HG02840 (cell line): ENCODE measurements around the gene FAM169A.
"Not testable (repeated sequence)": the region's sequence is repeated elsewhere in the genome, so short reads cannot be mapped to it uniquely, and the experiment has no call there.

Source experiments
- ATAC-seq: cut with Tn5 transposase; IDR thresholded peaks from one replicate; pipeline ENCODE4 v1.9.1; 2021; ENCODE audit warnings: mild to moderate bottlenecking, moderate library complexity, moderate number of reproducible peaks; ENCODE audit not compliant: unreplicated experiment, low FRiP score

Gene FAM169A

DNA sequence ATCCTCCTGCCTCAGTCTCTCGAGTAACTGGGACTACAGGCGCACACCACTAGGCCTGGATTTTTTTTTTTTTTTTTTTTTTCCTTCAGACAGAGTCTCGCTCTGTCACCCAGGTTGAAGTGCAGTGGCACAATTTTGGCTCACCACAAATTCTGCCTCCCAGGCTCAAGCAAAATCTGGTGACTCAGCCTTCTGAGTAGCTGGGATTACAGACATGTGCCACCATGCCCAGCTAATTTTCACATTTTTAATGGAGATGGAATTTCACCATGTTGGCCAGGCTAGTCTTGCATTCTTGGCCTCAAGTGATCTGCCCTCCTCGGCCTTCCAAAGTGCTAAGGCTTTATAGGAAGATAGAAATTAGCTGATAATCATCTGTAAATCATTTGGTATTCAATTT lies 55.3 kb downstream of the FAM169A start:
- ATAC-seq = no peak

DNA sequence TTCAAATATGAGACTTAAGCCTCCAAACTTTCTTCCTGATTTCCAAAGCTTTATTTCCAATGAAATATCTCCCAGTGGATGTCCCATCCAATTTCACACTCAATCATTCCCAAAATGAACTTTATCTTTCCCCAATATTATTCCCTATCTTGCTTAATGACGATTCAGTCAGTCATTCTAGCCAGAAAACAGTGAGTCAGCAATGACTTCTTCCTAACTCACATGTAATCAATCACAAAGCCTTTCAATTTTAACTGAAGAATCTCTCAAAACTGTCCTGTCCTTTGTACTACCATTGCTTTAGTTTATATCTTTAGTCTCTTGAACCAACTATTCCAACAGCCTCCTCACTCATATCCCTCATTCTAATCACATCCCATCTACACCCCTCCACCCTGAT lies 64.2 kb downstream of the FAM169A start:
- ATAC-seq = no peak

DNA sequence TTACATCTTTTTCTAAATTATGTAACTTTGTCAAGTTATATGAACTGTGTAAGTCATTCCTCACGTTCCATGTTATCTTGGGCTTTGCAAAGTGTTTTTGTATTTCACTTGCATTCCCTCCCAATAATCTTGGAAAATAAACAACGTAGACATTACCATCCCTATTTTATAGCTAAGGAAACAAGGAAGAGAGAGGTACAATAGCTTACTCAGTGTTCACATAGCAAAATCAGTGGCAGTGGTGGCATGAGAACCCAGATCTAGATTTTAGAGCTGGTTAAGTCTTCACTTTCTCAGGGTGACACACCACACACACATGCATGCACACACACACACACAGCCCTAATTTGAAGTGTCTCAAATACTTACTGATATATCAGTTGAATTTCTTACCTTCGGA lies 65.0 kb downstream of the FAM169A start:
- no peak for ATAC-seq

DNA sequence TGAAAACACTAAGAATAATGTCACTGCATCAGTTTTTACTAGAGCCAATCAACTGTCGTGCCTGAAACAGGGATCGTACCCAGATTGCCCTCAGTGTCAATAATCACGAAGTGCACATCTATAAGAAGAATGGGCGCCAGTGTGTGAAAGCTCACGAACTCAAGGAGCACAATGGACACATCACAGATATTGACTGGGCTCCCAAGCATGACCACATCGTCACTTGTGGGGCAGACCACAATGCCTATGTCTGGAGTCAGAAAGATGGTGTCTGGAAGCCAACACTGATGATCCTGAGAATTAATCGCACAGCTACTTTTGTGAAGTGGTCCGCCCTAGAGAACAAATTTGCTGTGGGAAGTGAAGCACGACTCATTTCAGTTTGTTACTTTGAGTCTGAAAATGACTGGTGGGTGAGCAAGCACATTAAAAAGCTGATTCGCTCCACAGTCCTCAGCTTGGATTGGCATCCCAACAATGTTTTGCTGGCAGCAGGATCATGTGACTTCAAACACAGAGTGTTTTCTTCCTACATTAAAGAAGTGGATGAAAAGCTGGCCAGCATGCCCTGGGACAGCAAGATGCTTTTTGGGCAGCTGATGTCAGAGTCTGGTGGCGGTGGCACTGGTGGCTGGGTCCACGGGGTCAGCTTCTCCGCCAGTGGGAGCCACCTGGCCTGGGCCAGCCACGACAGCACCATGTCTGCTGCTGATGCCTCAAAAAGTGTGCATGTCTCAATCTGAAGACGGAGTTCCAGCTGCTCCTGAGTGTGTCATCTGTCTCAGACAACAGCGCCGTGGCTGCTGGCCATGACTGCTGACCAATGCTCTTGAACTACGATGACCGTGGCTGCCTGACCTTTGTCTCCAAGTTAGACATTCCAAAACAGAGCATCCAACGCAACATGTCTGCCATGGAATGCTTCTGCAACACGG lies 66.9 kb downstream of the FAM169A start:
- no peak for ATAC-seq

DNA sequence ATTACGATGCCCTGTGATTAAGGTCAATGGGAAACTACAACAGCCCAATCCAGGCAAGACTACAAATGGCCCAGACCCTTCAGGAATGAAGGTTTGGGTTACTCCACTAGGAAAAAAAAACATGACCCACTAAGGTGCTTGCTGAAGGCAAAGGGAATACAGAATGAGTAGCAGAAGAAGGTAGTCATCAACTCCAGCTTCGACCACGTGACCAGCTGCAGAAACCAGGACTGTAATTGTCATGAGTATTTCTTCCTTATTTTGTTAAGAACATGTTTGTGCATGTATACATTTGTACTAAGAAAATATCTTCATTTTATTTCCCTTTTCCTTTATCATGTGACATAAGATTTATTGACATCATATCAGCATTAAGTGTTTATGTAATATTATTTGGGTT lies 74.5 kb downstream of the FAM169A start:
- ATAC-seq = not testable (repeated sequence)

DNA sequence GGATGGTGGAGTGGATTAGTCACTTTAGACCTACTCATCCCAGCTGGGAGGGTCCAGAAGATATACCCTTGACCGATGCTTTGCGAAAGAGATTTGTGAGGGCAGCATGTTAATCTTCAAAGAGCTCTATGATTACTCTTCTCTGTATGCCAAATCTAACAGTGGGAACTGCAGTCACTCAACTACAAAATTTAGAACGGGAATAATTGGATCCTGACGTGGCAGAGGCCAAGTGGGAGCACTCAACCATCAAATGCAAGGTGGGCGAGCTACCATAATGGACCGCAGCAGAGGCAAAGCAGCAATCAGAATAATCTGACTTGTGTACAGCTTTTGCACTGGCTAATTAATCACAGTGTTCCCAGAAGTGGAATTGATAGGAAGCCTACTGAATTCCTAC lies 78.8 kb downstream of the FAM169A start:
- no peak for ATAC-seq

DNA sequence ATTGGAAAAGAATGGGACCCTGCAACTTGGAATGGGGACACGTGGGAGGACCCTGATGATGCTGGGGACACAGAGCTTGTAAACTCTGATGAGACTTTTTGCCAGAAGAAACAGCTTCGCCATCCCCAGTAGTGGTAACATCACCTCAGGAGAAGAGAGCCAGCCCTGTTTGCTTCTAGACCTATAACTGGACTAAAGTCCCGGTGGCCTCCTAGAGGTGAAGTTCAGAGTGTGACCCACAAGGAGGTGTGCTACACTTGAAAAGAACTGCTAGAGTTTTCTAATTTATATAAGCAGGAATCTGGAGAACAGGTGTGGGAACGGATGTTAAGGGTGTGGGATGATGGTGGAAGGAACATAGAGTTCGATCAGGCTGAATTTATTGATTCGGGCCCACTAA lies 79.3 kb downstream of the FAM169A start:
- ATAC-seq = no peak

DNA sequence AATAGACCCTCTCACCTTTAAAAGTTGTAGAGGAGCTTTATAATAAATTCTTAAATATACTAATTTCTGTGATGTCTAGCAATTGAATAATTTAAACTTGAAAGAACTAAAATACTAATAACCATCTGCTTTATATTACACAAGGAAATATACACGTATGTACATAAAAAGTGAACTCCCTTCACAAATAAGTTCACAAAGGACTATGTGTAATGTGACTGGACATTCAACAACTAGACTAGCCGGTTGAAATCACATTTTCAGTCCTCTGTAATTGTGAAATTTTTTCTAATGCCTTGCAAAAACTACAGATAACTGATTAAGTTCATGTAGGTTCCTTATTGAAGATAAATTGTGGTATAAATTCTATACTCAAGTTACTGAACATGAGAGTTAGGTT lies 87.6 kb downstream of the FAM169A start:
- no peak for ATAC-seq

DNA sequence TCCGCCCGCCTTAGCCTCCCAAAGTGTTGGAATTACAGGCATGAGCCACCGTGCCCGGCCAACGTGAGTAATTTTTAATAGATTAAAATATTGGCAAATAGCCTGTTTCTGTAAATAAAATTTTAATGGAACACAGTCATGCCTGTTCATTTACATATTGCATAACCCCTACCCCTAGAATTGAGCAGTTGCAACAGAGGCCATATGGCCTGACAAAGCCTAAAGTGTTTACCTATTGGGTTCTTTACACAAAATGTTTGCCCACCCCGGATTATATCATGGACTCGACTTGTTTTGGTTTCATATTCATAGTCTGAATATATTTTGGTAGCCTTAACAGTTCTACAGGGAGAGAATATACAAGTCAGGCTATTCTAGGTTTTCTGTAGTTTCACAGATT lies 93.8 kb downstream of the FAM169A start:
- ATAC-seq = no peak

DNA sequence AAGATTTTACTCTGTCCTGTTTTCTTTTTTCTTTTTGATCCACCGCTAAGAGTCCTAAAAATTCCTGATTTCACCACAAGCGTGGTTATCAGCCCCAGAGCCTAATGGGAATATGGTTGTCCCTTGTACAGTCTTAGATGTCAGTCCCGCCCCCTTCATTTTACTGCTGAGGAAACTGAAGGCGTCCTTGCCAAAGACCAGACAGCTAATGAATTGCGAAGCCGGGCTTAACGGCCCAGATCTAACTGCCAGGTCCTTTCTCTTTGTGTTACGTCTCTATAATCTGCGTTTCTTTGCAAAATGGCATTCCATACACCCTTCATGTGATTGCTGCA lies 98.6 kb downstream of the FAM169A start:
- peak; percentile 8 for ATAC-seq

DNA sequence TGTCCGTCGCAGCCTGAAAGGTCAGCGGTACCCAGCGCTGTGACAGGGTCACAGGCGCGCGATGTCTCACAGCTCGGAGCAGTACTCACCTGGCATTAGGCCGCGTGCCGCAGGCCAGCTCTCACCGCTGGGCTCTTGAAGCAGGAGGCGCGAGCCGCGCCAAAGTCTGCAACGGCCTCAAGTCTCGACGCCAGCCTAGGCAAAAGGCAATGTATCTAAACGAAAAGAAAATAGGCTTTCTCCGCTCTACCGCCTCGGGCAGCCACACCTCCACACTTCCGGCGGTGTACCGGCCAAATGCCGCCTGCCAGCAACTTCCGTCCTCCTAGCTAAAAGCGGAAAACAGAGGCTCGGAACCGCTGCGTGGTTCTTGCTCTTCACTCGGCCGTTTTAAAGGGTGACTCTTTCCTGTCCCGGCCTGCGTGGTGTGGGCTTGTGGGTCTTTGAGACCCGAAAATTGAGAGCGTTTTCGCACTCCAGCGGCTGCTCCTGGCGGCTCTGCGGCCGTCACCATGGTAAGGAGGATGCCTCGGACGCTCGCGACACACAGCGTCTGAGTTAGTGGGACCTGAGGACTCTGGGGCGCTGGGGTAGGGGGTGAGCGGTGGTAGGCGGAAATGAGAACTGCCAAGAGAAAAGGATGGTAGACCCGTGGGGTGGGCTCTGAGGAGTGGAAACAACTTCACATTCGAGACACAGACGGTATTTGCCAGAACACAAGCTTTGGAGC lies 99.2 kb downstream of the FAM169A start, which contains the start of the genes GFM2 and NSA2:
Gene GFM2 (minus strand): TSS at position 269 of the 730 bp plus-strand sequence. CDS start 3,375 bp downstream, outside the sequence.
Gene NSA2 (plus strand): TSS at position 401 of the 730 bp plus-strand sequence. CDS start 112 bp downstream, at position 513.
- peak; percentile 89 for ATAC-seq

DNA sequence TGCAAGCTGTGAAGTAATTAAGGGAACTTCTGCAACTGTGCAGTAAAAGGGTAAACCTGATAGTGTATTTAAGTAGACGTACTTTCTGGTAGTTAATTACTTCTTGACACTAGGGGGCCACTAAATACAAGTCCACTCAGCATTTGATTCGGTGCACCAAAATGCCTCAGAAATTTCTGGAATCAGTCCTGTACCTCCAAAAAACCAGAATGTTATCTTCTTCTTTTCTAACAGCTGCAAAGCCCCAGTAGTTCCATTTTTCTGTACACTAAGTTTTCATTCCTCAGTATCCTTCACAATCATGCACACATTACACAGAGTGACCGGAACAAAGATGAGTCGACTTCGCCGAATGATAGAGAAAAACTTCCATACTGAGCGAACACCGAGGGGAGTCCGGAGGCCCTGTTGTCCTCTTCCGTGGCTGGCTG lies 99.8 kb downstream of the FAM169A start:
- ATAC-seq = peak; percentile 31

DNA sequence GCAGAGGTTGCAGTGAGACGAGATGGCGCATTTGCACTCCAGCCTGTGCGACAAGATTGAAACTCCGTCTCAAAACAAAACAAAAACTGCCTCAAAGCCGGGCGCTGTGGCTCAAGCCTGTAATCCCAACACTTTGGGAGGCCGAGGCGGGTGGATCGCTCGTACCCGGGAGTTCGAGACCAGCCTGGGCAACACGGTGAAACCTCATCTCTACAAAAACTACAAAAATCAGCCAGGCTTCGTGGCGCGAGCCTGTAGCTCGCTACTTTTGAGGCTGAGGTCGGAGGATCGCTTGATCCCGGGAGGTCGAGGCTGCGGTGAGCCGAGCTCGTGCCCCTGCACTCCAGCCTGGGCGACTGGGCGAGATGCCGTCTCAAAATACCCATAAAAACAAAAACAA lies 100.3 kb downstream of the FAM169A start:
- ATAC-seq = no peak

DNA sequence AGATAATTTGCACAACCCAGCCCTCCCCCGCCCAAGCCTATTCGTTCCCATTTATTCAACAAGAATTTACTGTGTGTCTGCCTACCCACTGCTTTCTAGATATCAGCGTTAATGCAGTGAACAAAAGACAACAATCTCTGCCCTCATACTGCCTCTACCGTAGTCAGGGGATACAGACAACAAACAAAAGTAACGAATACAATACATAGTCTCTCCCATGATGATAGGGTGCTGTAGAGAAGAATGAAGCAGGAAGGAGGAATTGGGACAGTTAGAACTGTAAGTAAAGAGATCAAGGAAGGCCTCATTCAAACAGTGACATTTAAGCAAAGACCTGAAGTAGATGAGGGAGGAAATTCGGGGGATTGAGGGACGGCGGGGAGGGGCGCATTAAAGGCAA lies 101.0 kb downstream of the FAM169A start:
- ATAC-seq = no peak

DNA sequence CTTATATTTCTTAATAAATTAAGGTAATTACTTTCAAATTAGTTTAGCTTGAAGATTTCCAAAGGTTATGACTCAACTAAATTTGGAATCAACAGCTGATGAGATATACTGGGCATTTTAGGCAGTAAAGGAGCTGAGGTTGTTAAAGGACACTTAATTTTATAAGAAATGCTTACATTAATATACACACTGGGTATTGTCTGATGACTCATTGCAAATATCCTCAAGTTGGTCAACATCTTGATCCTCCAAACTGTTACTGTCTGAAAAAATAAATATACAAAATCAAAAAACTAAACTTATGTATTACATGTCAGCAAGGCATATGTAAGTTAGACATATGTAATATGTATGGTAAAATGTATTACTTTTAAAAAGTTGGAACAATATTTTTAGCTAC lies 102.7 kb downstream of the FAM169A start:
- ATAC-seq = no peak

DNA sequence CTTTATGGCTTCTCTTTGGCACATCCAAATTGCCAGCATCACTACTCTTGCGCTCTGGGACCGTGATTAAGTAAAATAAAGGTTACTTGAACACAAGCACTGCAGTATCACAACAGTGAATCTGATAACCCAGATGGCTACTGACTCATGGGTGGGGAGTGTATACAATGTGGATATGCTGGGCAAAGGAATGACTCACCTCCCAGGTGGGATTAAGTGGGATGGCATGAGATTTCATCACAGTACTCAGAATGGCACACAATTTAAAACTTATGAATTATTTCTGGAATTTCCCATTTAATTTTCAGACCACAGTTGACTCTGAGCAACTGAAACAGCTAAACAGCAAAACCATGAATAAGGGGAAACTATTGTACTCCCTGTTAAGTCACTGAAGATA lies 103.6 kb downstream of the FAM169A start:
- ATAC-seq = no peak

DNA sequence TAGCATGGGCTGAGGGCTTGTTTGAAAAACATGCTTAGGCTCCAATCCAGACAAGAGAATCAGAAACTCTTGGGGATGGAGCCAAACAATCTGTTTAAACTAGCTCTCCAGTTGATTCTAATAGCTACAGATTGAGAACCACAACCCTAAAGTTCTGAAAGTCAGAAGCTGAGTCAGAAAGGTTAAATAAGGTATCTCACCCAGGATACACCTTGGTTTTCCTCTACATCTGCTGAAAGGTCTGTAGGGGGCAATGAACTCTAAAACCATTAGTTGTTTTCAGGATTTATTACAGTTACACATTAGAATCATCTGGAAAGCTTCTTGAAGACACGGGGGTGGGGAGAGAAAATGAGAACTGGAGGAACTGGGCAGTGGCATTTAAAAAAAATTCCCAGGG lies 104.9 kb downstream of the FAM169A start:
- ATAC-seq = no peak

DNA sequence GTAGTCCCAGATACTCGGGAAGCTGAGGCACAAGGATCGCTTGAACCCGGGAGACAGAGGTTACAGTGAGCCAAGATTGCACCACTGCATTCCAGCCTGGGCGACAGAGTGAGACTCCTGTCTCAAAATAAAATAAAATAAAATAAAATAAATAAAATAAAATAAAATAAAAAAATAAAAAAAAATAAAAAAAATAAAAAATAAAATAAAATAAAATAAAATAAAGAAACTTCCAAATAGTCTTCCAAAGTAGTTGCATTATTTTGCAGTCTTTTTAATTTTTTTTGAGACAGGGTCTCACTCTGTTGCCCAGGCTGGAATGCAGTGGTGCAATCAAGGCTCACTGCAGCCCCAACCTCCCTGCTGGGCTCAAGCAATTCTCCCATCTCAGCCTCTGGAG lies 117.4 kb downstream of the FAM169A start:
- not testable (repeated sequence) for ATAC-seq

DNA sequence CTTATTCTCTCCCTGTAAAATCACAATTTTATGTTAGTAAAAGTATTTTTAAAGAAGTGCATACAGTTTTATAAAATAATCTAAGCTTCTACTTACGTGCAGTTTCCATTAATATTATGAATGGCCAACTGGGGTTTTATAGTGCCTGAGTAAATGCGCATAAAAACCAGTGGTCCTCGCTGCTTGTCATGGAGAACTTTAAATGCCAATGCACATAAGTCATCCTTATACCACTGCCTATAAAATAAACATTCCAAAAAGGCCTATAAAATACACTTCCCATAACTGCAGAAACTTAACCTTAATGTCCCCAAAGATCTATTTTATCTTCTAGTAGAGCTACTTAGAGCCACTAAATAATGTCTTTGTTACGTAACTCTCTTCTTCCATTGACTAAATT lies 127.8 kb downstream of the FAM169A start:
- no peak for ATAC-seq

DNA sequence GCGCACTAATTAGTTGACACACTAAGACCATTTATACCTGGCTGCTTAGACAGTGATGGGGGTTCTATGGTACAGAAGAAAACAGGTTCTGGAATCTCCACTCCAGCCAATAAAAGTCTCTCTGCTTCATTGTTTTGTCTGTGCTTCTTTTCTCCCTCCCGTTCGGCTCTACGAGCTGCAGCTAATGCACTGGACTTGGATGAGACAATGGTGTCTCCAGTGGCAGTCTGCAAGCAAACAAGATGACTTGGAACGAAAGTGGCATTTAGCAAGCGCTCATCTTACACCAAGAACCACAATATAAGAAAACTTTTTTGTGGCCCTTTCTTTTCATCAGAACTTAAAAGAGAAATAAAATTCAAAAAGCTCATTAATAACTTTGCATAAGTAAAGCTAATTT lies 129.4 kb downstream of the FAM169A start:
- no peak for ATAC-seq
